ENCODE results near the gene CLEC16A.
A peak's percentile ranks its signal among the peaks of the same experiment; 100 is the strongest.

CLEC16A gene

GRCh38 chr16:11109566-11109965 lies 165.2 kb downstream of the CLEC16A start:
- Histone ChIP-seq H3K27ac (ENCODE audit: low read depth, low read length) (no peak overlapping the region), H3K27me3 (ENCODE audit: insufficient read depth, low read length, poor library complexity) (no peaks in the 10 kb centered on the region), H3K36me3 (ENCODE audit: control insufficient read depth, insufficient read depth, low read length) (no peaks in the 10 kb centered on the region), H4K5ac (ENCODE audit: low read length) (no peak overlapping the region), H2BK120ac (ENCODE audit: low read depth, low read length) (no peak overlapping the region), H3K4ac (ENCODE audit: low read depth, low read length) (no peak overlapping the region), H3K79me2 (ENCODE audit: control insufficient read depth, insufficient read depth, low read length) (no peaks in the 10 kb centered on the region), H2AK5ac (ENCODE audit: low read length) (peak overlapping the region; percentile 2), H3K56ac (ENCODE audit: low read length) (no peak overlapping the region), H3K79me1 (ENCODE audit: low read length) (no peaks in the 10 kb centered on the region), H3K18ac (ENCODE audit: low read length) (no peak overlapping the region), H2BK15ac (replicated peaks; ENCODE audit: low read depth) (no peak overlapping the region), H3K4me2 (ENCODE audit: low read length) (no peak overlapping the region), H4K8ac (ENCODE audit: low read depth, low read length) (no peak overlapping the region), H3K4me3 (ENCODE audit: low read length) (no peak overlapping the region), H2BK5ac (ENCODE audit: low read length) (no peak overlapping the region), H3K23ac (ENCODE audit: low read length) (no peak overlapping the region), H3K9ac (ENCODE audit: low read length) (no peak overlapping the region), H3K4me1 (ENCODE audit: control insufficient read depth, low read depth, low read length) (peaks cover 21% of the 10 kb centered on the region)
- DNase-seq = no peak
- WGBS (ENCODE audit: extremely low coverage, insufficient coverage, low lambda C conversion rate) = no CpG with 5 or more reads among the region's 6 CpGs

- Histone ChIP-seq H3K18ac (ENCODE audit: low read length) (no peak overlapping the region), H2AK5ac (ENCODE audit: low read length) (no peak overlapping the region), H3K79me1 (ENCODE audit: low read length) (no peaks in the 10 kb centered on the region), H2BK5ac (ENCODE audit: low read length) (no peak overlapping the region), H3K79me2 (ENCODE audit: control insufficient read depth, insufficient read depth, low read length) (no peaks in the 10 kb centered on the region), H4K8ac (ENCODE audit: low read depth, low read length) (no peak overlapping the region), H3K9ac (ENCODE audit: low read length) (no peak overlapping the region), H3K27ac (ENCODE audit: low read depth, low read length) (no peak overlapping the region), H3K36me3 (ENCODE audit: control insufficient read depth, insufficient read depth, low read length) (no peaks in the 10 kb centered on the region), H3K27me3 (ENCODE audit: insufficient read depth, low read length, poor library complexity) (no peaks in the 10 kb centered on the region), H2BK15ac (replicated peaks; ENCODE audit: low read depth) (no peak overlapping the region), H2BK120ac (ENCODE audit: low read depth, low read length) (no peak overlapping the region), H3K4ac (ENCODE audit: low read depth, low read length) (no peak overlapping the region), H3K56ac (ENCODE audit: low read length) (no peak overlapping the region), H3K4me1 (ENCODE audit: control insufficient read depth, low read depth, low read length) (peaks cover 12% of the 10 kb centered on the region), H3K4me2 (ENCODE audit: low read length) (no peak overlapping the region), H3K23ac (ENCODE audit: low read length) (no peak overlapping the region), H3K4me3 (ENCODE audit: low read length) (no peak overlapping the region), H4K5ac (ENCODE audit: low read length) (no peak overlapping the region)
- WGBS (ENCODE audit: extremely low coverage, insufficient coverage, low lambda C conversion rate) = no CpG with 5 or more reads among the region's 1 CpG
- no peak for DNase-seq
Observed at GRCh38 chr16:11111150-11111549, 166.8 kb downstream of the CLEC16A start.

GRCh38 chr16:11111856-11112634 lies 167.7 kb downstream of the CLEC16A start:
- no peak overlapping the region for H3K56ac ChIP-seq (ENCODE audit: low read length)
- H3K18ac ChIP-seq (ENCODE audit: low read length) = no peak overlapping the region
- DNase-seq = no peak
- H4K8ac ChIP-seq (ENCODE audit: low read depth, low read length) = no peak overlapping the region
- H3K36me3 ChIP-seq (ENCODE audit: control insufficient read depth, insufficient read depth, low read length) = no peaks in the 10 kb centered on the region
- H3K79me1 ChIP-seq (ENCODE audit: low read length) = no peaks in the 10 kb centered on the region
- no peak overlapping the region for H4K5ac ChIP-seq (ENCODE audit: low read length)
- no peak overlapping the region for H2AK5ac ChIP-seq (ENCODE audit: low read length)
- H3K79me2 ChIP-seq (ENCODE audit: control insufficient read depth, insufficient read depth, low read length) = no peaks in the 10 kb centered on the region
- H3K23ac ChIP-seq (ENCODE audit: low read length) = no peak overlapping the region
- no peak overlapping the region for H3K4me2 ChIP-seq (ENCODE audit: low read length)
- H3K27me3 ChIP-seq (ENCODE audit: insufficient read depth, low read length, poor library complexity) = no peaks in the 10 kb centered on the region
- H2BK5ac ChIP-seq (ENCODE audit: low read length) = no peak overlapping the region
- H2BK15ac ChIP-seq (replicated peaks; ENCODE audit: low read depth) = no peak overlapping the region
- no peak overlapping the region for H3K9ac ChIP-seq (ENCODE audit: low read length)
- no peak overlapping the region for H3K4ac ChIP-seq (ENCODE audit: low read depth, low read length)
- no CpG with 5 or more reads among the region's 9 CpGs for WGBS (ENCODE audit: extremely low coverage, insufficient coverage, low lambda C conversion rate)
- no peak overlapping the region for H2BK120ac ChIP-seq (ENCODE audit: low read depth, low read length)
- H3K27ac ChIP-seq (ENCODE audit: low read depth, low read length) = no peak overlapping the region
- H3K4me1 ChIP-seq (ENCODE audit: control insufficient read depth, low read depth, low read length) = peaks cover 9% of the 10 kb centered on the region
- no peak overlapping the region for H3K4me3 ChIP-seq (ENCODE audit: low read length)

- Histone ChIP-seq H3K9ac (ENCODE audit: low read length) (no peak overlapping the region), H4K8ac (ENCODE audit: low read depth, low read length) (no peak overlapping the region), H2AK5ac (ENCODE audit: low read length) (no peak overlapping the region), H3K18ac (ENCODE audit: low read length) (no peak overlapping the region), H2BK120ac (ENCODE audit: low read depth, low read length) (no peak overlapping the region), H4K5ac (ENCODE audit: low read length) (no peak overlapping the region), H3K27ac (ENCODE audit: low read depth, low read length) (no peak overlapping the region), H3K23ac (ENCODE audit: low read length) (no peak overlapping the region), H3K4ac (ENCODE audit: low read depth, low read length) (no peak overlapping the region), H2BK15ac (replicated peaks; ENCODE audit: low read depth) (no peak overlapping the region), H3K79me2 (ENCODE audit: control insufficient read depth, insufficient read depth, low read length) (no peaks in the 10 kb centered on the region), H3K79me1 (ENCODE audit: low read length) (no peaks in the 10 kb centered on the region), H3K4me1 (ENCODE audit: control insufficient read depth, low read depth, low read length) (peaks cover 4% of the 10 kb centered on the region), H3K4me3 (ENCODE audit: low read length) (no peak overlapping the region), H3K36me3 (ENCODE audit: control insufficient read depth, insufficient read depth, low read length) (no peaks in the 10 kb centered on the region), H3K27me3 (ENCODE audit: insufficient read depth, low read length, poor library complexity) (no peaks in the 10 kb centered on the region), H3K4me2 (ENCODE audit: low read length) (no peak overlapping the region), H2BK5ac (ENCODE audit: low read length) (no peak overlapping the region), H3K56ac (ENCODE audit: low read length) (no peak overlapping the region)
- no peak for DNase-seq
- no CpG with 5 or more reads among the region's 4 CpGs for WGBS (ENCODE audit: extremely low coverage, insufficient coverage, low lambda C conversion rate)
Observed at GRCh38 chr16:11112723-11113348, 168.5 kb downstream of the CLEC16A start.

GRCh38 chr16:11114366-11115164 lies 170.2 kb downstream of the CLEC16A start:
- Histone ChIP-seq H3K4me1 (ENCODE audit: control insufficient read depth, low read depth, low read length) (peaks cover 4% of the 10 kb centered on the region), H2AK5ac (ENCODE audit: low read length) (peak overlapping the region; percentile 66), H3K4me2 (ENCODE audit: low read length) (no peak overlapping the region), H3K23ac (ENCODE audit: low read length) (no peak overlapping the region), H3K79me2 (ENCODE audit: control insufficient read depth, insufficient read depth, low read length) (no peaks in the 10 kb centered on the region), H2BK15ac (replicated peaks; ENCODE audit: low read depth) (no peak overlapping the region), H3K4ac (ENCODE audit: low read depth, low read length) (no peak overlapping the region), H2BK5ac (ENCODE audit: low read length) (peak overlapping the region; percentile 16), H3K27ac (ENCODE audit: low read depth, low read length) (peak overlapping the region; percentile 48), H3K79me1 (ENCODE audit: low read length) (no peaks in the 10 kb centered on the region), H3K27me3 (ENCODE audit: insufficient read depth, low read length, poor library complexity) (no peaks in the 10 kb centered on the region), H3K9ac (ENCODE audit: low read length) (no peak overlapping the region), H2BK120ac (ENCODE audit: low read depth, low read length) (no peak overlapping the region), H4K8ac (ENCODE audit: low read depth, low read length) (no peak overlapping the region), H3K36me3 (ENCODE audit: control insufficient read depth, insufficient read depth, low read length) (no peaks in the 10 kb centered on the region), H3K4me3 (ENCODE audit: low read length) (no peak overlapping the region), H4K5ac (ENCODE audit: low read length) (no peak overlapping the region), H3K18ac (ENCODE audit: low read length) (peak overlapping the region; percentile 77), H3K56ac (ENCODE audit: low read length) (peak overlapping the region; percentile 70)
- WGBS (ENCODE audit: extremely low coverage, insufficient coverage, low lambda C conversion rate) = no CpG with 5 or more reads among the region's 15 CpGs
- peak; percentile 45 for DNase-seq
